Middle frontal gyrus (tissue), 1 donor: Measurements from ENCODE around the gene MB.
"Not testable (repeated sequence)": the region's sequence is repeated elsewhere in the genome, so short reads cannot be mapped to it uniquely, and the experiment has no call there.

Experiments used
- DNase-seq: peaks from one replicate; pipeline ENCODE4 v3.0.0-alpha.2; 2015; ENCODE audit warnings: low spot score; ENCODE audit errors: extremely low spot score

The MB gene

DNA sequence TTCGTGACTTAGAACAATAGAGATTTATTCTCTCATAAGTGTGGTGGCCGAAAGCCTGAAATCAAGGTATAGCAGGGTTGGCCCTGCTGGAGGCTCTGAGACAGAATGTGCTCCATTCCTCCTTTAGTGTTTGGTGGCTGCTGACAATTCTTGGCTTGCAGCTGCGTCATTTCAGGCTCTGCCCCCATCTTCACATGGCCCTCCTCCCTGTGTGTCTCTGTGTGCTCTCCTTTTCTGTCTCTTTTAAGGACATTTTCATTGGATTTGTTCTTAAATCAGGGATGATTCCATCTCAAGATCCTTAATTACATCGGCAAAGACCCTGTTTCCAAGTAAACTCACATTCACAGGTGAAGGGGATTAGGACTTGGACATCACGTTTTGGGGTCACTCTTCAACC, 20.9 kb upstream of the MB start:
- DNase-seq = no peak

DNA sequence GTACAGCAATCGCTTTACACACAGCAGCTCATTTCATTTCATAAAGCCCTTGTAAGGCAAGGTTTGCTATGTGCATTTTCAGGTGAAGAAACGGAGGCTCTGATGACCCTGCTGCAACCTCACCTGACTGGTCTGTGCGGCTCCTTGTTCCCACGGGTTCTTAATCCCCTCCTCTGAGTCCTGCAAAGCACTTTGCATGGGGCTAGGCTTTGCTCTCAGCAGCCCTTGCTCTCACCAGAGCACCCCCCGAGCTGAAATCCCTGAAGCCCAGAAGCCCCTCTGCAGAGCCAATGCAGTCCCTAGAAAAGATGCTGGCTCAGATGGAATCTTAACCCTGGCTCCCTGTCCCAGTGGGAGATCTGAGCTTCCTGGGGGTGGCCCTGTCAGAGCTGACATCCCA, 20.1 kb upstream of the MB start:
- DNase-seq = no peak

DNA sequence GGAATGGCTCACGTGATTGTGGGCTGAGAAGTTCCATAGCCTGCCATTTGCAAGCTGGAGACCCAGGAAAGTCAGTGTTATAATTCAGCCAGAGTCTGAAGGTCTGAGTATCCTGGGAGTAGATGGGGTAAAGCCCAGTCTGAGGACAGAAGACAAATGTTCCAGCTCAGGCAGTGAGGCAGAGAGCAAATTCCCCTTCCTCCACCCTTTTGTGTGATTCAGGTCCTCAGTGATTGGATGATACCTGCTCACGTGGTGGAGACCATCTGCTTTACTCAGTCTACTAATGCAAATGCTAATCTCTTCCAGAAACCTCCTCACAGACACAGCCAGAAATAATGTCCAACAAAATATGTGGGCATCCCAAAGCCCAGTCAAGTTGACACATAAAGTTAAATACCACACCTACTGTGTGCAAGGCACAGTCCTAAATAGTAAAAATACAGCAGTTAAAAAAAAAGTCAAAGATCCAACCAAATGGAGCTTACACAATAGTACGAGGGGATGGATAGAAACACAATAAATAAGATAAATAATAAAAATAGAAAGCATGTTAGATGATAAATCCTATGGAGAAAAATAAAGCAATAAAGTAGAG, 17.9 kb upstream of the MB start:
- no peak for DNase-seq

DNA sequence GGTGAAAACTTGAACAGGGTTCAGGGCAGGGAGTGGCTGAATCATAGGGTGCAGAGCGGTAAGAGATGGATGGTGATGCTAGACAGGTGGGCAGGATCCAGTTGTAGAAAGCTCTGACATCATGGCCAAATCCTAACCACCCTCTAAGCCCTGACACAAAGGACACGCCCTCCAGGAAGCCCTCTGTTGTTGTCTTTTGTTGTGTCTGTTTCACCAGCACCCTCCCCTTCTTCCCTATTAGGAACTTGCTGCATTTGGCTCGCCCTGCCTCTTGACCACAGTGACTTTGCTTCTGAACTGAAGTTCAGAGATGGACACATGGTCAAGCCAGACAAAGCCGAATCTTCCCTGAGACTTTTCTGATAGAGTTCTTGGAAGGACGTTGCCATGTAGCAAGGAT, 16.9 kb upstream of the MB start:
- no peak for DNase-seq

DNA sequence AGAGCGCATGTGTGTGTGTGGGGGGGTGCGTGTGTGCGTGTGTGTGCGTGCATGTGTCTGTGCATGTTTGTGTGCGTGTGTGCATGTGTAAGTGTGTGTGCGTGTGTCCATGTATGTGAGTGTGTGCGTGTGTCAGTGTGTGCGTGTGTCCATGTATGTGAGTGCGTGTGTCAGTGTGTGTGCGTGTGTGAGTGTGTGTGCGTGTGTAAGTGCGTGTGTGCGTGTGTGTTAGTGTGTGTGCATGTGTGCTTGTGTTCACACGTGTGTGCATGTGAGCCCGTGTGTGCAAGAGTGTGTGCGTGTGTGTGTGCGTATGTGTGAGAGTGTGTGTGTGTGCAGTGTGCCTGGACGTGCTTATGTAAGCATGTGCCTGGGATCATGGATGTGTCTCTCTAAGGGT, 16.4 kb upstream of the MB start:
- DNase-seq = no peak

DNA sequence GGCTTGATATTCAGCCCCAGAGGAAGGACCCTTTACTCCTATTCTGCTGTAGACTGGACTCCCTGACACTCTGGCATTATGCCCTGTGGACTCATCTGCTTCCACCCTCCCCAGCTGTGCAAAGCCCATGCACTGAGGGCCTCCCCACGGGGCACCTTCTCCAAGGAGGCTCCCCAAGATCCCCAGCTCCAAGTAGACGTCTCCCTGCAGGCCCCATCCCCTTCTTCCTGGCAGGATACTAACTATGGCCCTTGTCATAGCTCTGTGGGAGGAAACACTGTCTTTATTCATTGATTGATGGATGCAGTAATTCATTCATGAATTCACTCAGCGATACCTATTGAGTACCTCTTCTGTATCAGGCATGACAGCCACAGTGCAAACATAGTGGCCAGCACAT, 15.8 kb upstream of the MB start:
- DNase-seq = no peak

DNA sequence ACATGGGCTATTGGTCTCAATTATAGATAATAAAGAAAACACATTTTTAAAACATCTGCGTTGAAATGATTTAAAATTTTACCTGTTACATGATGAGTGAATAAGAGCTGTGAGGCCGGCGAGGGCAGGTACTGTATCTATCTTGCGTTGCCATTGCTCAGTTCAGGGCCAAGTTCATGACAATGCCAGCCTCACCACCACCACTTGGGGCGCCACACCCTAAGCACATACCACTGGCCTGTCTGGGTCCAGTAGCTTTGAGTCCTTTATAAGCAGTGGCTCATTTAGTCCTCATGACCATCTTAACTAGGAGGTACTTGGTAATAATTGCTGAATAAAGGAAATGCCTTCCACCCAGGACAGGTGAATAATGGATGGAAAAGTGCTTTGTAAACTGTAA, 14.5 kb upstream of the MB start:
- no peak for DNase-seq

DNA sequence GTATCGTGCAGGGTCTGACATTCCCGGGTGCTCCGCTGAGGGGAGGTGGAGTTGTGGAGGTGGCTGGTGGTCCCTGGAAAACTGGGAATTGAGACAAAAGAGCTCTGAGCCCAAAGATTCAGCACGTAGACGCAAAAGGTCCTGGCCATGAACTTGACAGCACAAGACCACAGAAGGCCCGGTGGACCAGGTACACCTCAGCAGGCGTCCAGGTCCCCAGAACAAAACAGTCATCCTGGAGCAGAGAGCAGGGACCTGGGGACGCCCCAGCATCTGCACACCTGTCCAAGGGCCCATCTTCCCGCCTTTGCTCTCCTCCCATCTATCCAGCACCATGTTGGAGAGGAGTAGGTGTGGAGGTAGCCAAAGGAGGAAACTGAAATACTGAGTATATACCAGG, 13.8 kb upstream of the MB start:
- DNase-seq = no peak

DNA sequence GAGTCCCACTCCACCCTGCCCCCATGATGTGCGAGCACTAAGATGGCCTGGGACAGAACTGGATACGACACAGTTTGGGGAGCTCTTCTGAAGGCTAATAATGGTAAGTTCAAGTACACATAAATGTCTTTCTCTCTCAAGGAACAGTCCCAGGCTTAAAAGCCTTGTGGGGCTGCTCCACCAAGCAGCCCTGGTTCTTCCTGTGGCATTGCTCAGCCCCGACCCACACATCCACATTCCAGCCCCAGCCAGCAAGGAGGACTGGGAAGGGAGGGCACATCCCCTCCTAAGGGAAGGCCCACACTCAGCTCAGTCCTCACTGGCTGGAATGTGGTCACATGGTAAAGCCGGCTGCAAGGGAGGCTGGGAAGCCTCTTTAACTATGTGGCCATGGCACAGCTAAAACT, 13.3 kb upstream of the MB start:
- DNase-seq = no peak

DNA sequence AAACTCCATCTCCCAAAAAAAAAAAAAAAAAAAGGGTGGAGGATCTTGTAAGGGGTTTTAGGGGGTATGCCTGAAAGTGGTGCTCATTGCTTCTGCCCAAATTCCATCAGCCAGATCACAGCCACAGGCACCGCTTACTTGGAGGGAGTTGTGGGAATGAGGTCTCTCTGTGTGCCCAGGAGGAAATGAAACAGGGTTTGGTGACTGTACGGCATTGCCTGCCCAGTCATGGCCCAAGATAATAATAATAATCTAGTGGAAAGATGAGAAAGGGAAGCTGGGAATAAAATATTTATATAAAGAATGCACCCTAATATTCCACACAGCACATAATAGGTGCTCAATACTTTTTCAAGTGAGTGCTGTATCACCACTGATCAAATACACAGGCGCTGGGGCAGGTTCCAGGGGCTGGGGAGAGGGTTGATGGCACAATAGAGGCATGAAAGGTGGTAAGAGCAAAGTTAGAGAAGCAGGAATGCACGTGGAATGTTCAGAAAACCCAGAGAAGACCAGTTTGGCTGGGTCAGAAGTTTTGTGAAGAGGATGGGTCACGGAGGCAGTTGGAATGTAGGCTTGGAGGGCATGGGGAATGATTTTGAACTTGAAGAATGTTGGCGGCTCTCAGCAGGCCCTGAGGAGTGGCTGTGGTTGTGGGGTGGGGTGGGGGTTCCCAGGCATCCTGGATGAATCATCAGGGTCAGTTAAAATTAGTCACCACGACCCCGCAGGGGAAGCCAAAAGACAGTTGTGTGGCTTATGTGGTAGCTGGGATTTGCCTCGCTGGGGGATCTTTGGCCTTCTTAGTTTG, 12.5 kb upstream of the MB start:
- no peak for DNase-seq

DNA sequence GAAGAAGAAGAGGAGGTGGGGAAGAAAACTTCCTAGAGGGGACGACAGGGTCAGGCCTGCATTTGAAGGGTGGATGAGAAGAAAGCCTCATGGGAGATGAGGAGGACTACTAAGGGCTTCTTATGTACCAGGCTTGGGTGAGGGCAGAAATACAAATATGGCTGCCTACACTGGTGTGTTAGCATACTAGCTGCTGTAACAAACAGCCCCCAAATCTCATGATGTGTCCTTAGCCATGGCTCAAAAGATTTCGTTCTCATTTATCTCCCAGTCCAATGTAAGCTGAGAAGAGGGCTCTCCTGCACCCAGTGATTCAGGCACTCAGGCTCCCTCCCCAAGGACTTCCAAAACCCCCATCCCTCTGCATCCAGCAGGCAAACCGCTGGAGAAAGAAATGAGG, 11.6 kb upstream of the MB start:
- no peak for DNase-seq

DNA sequence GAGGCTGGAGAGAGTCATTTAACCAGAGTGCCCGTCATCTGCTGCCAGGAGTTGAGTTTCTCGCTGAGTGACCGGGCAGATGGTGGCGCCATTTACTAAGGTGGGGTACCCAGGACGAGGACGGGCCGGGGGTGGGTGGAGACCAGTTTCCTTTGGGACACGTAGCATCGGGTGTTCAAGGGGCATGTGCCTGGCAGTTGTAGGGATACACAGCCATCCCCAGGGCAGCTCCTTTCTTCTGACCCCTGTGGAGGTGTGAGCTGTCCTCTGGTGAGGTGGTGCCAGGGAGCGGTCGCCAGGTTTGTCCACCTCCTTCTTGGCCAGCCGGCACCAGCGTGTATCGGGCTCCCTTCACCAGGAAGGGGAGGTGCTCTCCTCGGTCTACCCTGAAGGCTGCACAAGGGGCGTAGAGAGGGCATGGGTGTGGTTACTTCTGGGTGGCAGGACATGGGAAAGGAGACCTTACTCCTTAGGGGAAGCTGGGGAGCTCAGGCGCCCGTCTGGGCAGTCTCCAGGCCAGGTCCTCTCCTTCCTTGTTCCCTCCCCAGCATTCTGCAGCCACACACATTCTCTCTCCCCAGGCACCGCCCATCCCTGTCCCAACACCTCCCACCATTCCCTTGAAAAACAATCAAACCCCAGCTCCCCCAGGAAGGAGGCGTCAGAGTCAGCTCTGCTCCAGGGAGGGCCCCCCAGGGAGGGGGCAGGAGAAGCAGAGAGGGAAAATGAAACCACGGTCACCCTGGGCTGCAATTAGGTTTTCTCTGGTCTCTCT, 10.3 kb upstream of the MB start:
- DNase-seq = peak; percentile 16

DNA sequence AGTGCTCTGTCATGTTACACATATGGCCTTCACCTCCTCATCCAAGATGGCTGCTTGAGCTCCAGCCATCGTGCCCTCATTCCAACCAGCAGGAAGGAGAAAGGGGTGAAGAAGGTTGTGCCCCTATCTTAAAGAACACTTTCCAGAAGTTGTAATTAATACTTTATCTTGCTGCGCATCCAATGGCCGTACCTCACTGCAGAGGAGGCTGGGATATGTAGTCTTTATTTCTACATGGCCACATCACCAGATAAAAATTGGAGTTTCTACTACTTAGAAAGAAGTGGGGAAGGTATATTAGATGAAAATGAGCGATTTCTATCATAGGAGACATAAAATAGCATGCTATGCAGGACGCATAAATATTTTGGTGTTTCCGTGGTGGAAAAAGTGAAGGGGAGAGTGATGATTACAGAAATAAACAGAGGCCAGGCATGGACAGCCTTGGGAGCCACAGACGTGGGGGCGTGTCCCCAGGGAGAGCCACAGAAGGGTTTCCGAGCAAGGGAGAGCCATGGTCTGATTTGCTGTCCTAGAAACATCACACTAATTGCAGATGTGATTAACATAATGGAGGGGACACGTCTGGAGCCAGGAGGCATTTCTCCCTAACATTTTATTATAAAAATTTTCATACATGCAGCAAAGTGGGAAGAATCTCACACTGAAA, 8.8 kb upstream of the MB start:
- DNase-seq = no peak

DNA sequence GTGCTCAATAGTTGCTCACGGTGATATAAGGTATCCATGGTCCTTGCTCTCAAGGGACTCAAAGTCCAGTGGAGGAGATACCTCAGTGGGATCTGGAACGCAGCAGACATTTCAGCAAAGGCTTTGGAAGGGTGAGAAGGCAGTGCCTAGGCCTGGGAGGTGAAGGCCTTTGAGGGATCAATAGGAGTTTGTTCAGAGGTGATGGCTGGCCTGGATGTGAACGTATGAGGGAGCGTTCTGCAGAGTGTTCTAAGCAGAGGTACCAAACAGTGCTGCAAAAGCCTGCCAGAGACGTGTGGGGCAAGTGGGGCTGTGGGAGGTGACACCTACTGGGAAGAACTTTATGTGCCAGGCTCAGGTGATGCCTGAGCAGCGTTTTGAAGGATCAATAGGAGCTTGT, 7.4 kb upstream of the MB start:
- no peak for DNase-seq

DNA sequence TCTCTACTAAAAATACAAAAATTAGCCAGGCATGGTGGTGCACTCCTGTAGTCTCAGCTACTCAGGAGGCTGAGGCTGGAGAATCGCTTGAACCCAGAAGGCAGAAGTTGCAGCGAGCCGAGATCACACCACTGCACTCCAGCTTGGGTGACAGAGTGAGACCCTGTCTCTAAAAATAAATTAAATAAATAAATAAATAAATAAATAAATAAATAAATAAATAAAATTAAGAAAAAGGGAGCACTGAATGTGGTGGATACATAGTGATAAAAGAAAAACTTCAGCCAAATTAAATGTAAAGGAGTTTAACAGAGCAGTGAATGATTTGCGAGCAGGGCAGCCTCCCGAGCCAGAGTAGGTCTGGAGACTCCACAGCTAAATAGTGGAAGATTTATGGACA, 6.8 kb upstream of the MB start:
- not testable (repeated sequence) for DNase-seq

DNA sequence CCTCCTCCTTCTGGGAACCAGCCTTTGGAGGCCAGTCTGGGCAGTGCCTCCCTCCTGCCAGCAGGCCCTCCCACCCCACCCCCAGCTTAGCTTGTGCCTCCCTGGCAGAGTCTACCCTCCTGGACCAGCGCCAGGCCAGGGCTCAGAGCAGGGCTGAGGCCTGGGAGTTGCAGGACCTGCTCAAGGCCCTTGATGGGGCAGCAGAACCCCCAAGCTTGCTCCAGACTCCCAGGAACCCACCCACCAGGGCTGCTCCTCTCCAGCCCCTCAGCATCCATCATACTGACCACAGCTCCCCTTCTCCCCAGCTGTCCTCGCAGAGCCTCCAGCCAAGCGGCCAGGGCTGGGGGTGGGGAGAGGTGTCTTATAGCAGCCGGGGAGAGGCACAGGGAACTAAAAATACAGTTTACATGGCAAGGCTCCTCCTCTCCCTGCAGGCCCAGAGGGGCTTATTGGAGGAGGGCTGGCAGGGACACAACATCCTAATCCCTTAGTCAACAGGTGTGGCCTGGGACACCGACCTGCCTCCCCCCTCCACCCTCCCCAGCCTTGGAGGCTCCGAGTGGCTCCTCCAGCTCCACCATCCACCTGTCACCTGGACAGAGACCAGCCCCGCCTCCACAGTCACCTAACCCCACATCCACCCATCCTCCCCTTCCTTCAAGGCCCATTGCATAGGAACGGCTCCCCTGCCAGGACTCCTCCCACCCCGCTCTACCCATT, 5.2 kb upstream of the MB start:
- DNase-seq = no peak

DNA sequence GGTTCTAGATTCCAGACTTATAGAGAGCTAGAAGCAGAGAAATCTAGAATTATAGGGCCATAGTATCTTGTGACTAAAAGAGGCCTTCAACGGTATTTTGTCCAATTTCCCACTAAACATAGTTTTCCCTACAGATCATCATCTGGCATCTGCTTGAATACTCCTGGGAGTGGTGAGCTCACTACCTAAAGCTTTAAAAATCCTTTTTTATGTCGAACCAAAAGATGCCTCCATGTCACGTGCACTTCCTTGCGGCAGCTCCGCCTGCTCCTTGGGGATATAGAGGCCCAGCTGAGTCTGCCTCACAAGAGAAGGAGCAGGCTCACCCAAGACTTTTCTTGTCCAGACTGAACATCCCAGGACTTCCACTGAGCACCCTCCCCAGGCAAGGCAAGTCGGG, 4.3 kb upstream of the MB start:
- DNase-seq = no peak

DNA sequence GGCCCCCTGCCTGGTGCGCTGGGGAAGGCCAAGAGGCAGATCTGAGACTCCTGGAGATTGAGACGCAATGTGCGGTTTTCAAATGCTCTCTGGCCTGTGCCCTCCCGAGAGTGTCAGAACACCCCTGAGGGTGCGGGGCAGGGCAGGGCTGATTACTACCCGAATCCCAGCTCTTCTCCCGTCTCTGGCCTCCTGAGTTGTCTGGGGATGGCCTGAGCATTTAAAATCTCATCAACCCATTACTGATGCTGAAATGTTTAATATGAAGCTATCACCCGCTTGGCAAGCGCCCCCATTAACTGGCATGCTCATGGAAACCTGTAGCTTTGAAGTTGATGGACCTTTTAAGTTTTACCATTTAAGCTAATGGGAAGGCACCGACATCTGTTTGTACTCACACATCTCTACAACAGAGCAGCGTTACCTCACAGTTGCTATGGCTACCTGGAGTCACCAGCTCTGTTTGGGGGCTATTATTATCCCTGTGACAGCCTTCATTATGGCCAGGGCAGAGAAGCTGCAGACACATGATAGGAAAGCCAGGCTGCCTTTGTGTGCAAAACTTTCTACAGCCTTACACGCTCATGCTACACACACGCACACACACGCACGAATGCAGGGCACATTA, 3.6 kb upstream of the MB start:
- DNase-seq = no peak

DNA sequence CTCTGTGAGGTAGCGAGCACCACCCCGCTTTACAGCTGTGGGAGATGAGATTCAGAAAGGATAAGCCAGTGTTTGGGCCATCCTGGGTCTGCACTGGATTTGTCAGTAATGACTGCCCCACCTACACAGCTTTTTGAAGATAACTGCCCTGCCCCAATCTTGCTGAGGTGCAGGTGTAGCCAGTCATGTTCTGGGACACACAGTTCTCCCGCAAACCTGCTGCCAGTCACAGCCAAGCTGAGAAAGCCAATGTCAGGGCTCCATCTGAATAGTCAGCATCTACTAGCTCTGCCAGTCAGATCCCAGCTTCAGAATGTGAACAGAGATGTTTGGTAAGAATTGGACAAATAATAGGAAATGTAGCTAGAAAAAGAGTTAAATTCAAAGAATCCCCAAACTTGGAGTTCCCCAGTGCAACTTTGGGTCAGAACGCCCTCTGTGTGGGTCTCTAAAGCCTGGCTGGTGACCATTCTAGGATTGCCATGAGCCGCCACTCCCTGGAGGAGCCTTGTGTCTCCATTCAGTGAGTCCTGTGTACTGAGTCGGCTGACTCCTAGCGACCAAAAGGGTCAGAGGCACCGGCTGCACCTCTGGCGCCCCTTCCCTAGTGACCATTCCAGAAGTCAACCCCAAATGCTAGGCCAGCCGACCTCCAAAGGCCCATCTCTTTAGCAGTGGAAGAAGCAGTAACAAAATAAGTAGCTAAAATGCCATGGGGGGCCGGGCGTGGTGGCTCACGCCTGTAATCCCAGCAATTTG, 2.4 kb upstream of the MB start:
- no peak for DNase-seq
